ENCODE data around the gene NEMF. TPM values are rescaled to one million over a fixed set of nuclear protein-coding genes. Genes with fewer than 3 reads are reported as not detected.

Gene NEMF
- polyA plus RNA-seq, 1 donor (not counting 4 experiments of a cell fraction or from before 2014, with no cell fraction given), result 55.1 TPM

GRCh38 chr14:49858383-49858782 lies 5.8 kb upstream of the NEMF start:
- Histone ChIP-seq H3K9me3 (ENCODE audit: control insufficient read depth, low read depth, low read length) (no peaks in the 10 kb centered on the region), H3K9me1 (ENCODE audit: control insufficient read depth, extremely low read depth, insufficient read depth, low read length) (no peaks in the 10 kb centered on the region), H3K4me3 (ENCODE audit: control insufficient read depth in 2 of 3, extremely low read depth in 1 of 3, insufficient read depth in 2 of 3, low read depth in 1 of 3, low read length in 3 of 3) (no peak overlapping the region), H3K4me1 (ENCODE audit: control insufficient read depth, extremely low read depth, insufficient read depth, low read length) (peaks cover 6% of the 10 kb centered on the region), H3K36me3 (ENCODE audit: control insufficient read depth in 2 of 2, extremely low read depth in 1 of 2, insufficient read depth in 2 of 2, low read length in 2 of 2) (no peaks in the 10 kb centered on the region), H3K27me3 (ENCODE audit: control insufficient read depth, extremely low read depth, insufficient read depth, low read length) (no peaks in the 10 kb centered on the region), H3K4me2 (ENCODE audit: control insufficient read depth, extremely low read depth, insufficient read depth, low read depth, low read length) (no peak overlapping the region), H2AFZ (ENCODE audit: control insufficient read depth, low read length) (peak overlapping the region; percentile 59), H3K79me2 (ENCODE audit: control insufficient read depth, insufficient read depth, low read length) (no peaks in the 10 kb centered on the region), H4K20me1 (ENCODE audit: control insufficient read depth, extremely low read depth, insufficient read depth, low read length) (no peaks in the 10 kb centered on the region), H3K27ac (ENCODE audit: control insufficient read depth, insufficient read depth, low read length) (no peak overlapping the region), H3K9ac (ENCODE audit: control insufficient read depth, extremely low read depth, insufficient read depth, low read length) (no peak overlapping the region)
- dilution Hi-C loops (cut with MboI; ENCODE audit: extremely low pct_ligation_motif_present, low sequenced_read_pairs), result no loop called here
- no peak for DNase-seq (ENCODE audit: low read depth, low spot score)
- FAIRE-seq, result no peak
- no peak for TF ChIP-seq EZH2 (IDR thresholded peaks at IDR 0.05; ENCODE audit: low read length)
- TF ChIP-seq, protein P1, sequence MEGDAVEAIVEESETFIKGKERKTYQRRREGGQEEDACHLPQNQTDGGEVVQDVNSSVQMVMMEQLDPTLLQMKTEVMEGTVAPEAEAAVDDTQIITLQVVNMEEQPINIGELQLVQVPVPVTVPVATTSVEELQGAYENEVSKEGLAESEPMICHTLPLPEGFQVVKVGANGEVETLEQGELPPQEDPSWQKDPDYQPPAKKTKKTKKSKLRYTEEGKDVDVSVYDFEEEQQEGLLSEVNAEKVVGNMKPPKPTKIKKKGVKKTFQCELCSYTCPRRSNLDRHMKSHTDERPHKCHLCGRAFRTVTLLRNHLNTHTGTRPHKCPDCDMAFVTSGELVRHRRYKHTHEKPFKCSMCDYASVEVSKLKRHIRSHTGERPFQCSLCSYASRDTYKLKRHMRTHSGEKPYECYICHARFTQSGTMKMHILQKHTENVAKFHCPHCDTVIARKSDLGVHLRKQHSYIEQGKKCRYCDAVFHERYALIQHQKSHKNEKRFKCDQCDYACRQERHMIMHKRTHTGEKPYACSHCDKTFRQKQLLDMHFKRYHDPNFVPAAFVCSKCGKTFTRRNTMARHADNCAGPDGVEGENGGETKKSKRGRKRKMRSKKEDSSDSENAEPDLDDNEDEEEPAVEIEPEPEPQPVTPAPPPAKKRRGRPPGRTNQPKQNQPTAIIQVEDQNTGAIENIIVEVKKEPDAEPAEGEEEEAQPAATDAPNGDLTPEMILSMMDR (optimal IDR thresholded peaks at IDR 0.05 in 1 of 3, IDR thresholded peaks at IDR 0.05 in 1 of 3, conservative IDR thresholded peaks at IDR 0.05 in 1 of 3; ENCODE audit: extremely low read depth in 1 of 3, insufficient read depth in 2 of 3, low read length in 3 of 3), result no peak

DNA sequence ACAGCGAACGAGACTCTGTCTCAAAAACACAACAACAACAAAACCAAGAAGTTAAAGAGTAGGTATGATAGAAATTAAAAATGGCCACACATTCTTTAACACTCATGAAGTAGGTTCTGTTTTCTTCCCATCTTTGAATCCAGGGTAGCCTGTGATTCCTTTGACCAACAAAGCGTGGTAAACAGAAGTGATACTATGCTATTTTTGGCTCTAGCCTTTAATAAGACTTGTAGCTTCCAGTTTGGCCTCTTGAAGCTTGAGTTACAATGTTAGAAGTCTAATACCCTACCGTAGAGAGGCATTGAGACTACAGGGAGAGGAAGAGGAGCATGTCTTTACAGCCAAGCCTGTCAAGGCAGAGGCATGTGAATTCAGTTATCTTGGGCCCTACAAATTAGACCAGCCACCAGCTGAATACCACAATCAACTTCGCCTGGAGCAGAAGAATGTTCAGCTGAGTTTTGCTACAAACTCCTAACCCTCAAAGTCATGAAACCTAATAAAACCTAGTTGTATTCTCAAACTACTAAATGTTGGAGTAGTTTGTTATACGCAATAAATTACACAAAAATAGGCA lies 4.9 kb upstream of the NEMF start:
- peaks cover 2% of the 10 kb centered on the region for H3K79me2 ChIP-seq (ENCODE audit: control insufficient read depth, insufficient read depth, low read length)
- no peak overlapping the region for H2AFZ ChIP-seq (ENCODE audit: control insufficient read depth, low read length)
- H3K27me3 ChIP-seq (ENCODE audit: control insufficient read depth, extremely low read depth, insufficient read depth, low read length), result no peaks in the 10 kb centered on the region
- TF ChIP-seq, protein P1 (optimal IDR thresholded peaks at IDR 0.05 in 1 of 3, IDR thresholded peaks at IDR 0.05 in 1 of 3, conservative IDR thresholded peaks at IDR 0.05 in 1 of 3; ENCODE audit: extremely low read depth in 1 of 3, insufficient read depth in 2 of 3, low read length in 3 of 3), result no peak
- no peak for TF ChIP-seq EZH2 (IDR thresholded peaks at IDR 0.05; ENCODE audit: low read length)
- no peak overlapping the region for H3K27ac ChIP-seq (ENCODE audit: control insufficient read depth, insufficient read depth, low read length)
- dilution Hi-C loops (cut with MboI; ENCODE audit: extremely low pct_ligation_motif_present, low sequenced_read_pairs), result no loop called here
- no peak overlapping the region for H3K4me3 ChIP-seq (ENCODE audit: control insufficient read depth in 2 of 3, extremely low read depth in 1 of 3, insufficient read depth in 2 of 3, low read depth in 1 of 3, low read length in 3 of 3)
- no peaks in the 10 kb centered on the region for H3K9me3 ChIP-seq (ENCODE audit: control insufficient read depth, low read depth, low read length)
- H4K20me1 ChIP-seq (ENCODE audit: control insufficient read depth, extremely low read depth, insufficient read depth, low read length), result no peaks in the 10 kb centered on the region
- no peak for FAIRE-seq
- peaks cover 8% of the 10 kb centered on the region for H3K4me1 ChIP-seq (ENCODE audit: control insufficient read depth, extremely low read depth, insufficient read depth, low read length)
- no peak for DNase-seq (ENCODE audit: low read depth, low spot score)
- no peaks in the 10 kb centered on the region for H3K36me3 ChIP-seq (ENCODE audit: control insufficient read depth in 2 of 2, extremely low read depth in 1 of 2, insufficient read depth in 2 of 2, low read length in 2 of 2)
- H3K4me2 ChIP-seq (ENCODE audit: control insufficient read depth, extremely low read depth, insufficient read depth, low read depth, low read length), result no peak overlapping the region
- no peak overlapping the region for H3K9ac ChIP-seq (ENCODE audit: control insufficient read depth, extremely low read depth, insufficient read depth, low read length)
- no peaks in the 10 kb centered on the region for H3K9me1 ChIP-seq (ENCODE audit: control insufficient read depth, extremely low read depth, insufficient read depth, low read length)

Data from keratinocyte (primary cell).